PC-9 (cell line): ENCODE data around the gene CCDC33. TPM values are rescaled to one million over a fixed set of nuclear protein-coding genes. Genes with fewer than 3 reads are reported as not detected.

Experiments
- BruUV-seq: library from RNA; stranded (reverse); fragments of 400-500 nt; replicated peaks from 2 replicates; lab custom pipeline; 2021; lab: Mats Ljungman, UMichigan
- CTCF ChIA-PET: fragments of 300-600 bp; sonication (Branson Sonifier 250); formaldehyde crosslinking; loops from one replicate; lab custom pipeline; 2022; ENCODE audit warnings: antibody characterized with exemption; lab: Charles Lee
- POLR2A ChIA-PET: fragments of 300-600 bp; sonication (Branson Sonifier 250); formaldehyde crosslinking; loops from one replicate; lab custom pipeline; 2022; ENCODE audit warnings: antibody characterized with exemption; ENCODE audit not compliant: unreplicated experiment; lab: Charles Lee
- DNase-seq, 2 experiments: peaks; one replicate each; pipeline versions ENCODE4 v3.0.0 to v3.0.0-alpha.2; 2015 to 2022; ENCODE audit warnings: mixed read lengths in 1 of 2
- H2AFZ ChIP-seq: fragments of 200-600 bp; sonication (generic); 2 replicates; pipeline ENCODE4 v1.8.1; 2017; ENCODE audit warnings: antibody characterized with exemption
- H3F3A ChIP-seq: fragments of 200-600 bp; sonication (generic); 2 replicates; pipeline ENCODE4 v1.8.1; 2017; ENCODE audit warnings: antibody characterized with exemption, mild to moderate bottlenecking, low read depth; ENCODE audit not compliant: insufficient read depth
- H3K27ac ChIP-seq: fragments of 200-600 bp; sonication (generic); 2 replicates; pipeline ENCODE4 v1.6.1; 2016; ENCODE audit warnings: mixed run types
- H3K27me3 ChIP-seq: fragments of 200-600 bp; sonication (generic); 2 replicates; pipeline ENCODE4 v1.6.1; 2016; ENCODE audit warnings: low read depth, mixed run types; ENCODE audit not compliant: insufficient read depth
- H3K36me3 ChIP-seq: fragments of 200-600 bp; sonication (generic); 2 replicates; pipeline ENCODE4 v1.6.1; 2016; ENCODE audit warnings: low read depth, mixed run types
- H3K4me1 ChIP-seq: fragments of 200-600 bp; sonication (generic); replicated peaks from 2 replicates; pipeline ENCODE4 v1.6.1; 2016; ENCODE audit warnings: mixed run types; ENCODE audit not compliant: insufficient read depth
- H3K4me2 ChIP-seq: fragments of 200-600 bp; sonication (generic); 2 replicates; pipeline ENCODE4 v1.6.1; 2017; ENCODE audit warnings: mixed run types
- H3K4me3 ChIP-seq: fragments of 200-600 bp; sonication (generic); 2 replicates; pipeline ENCODE4 v1.6.1; 2016; ENCODE audit warnings: mixed run types
- H3K79me2 ChIP-seq: fragments of 200-600 bp; sonication (generic); 2 replicates; pipeline ENCODE4 v1.6.1; 2017; ENCODE audit warnings: low read depth, mixed run types
- H3K9me2 ChIP-seq: fragments of 200-600 bp; sonication (generic); 2 replicates; pipeline ENCODE4 v1.8.1; 2017; ENCODE audit warnings: mild to moderate bottlenecking; ENCODE audit not compliant: insufficient read depth
- H3K9me3 ChIP-seq: fragments of 200-600 bp; sonication (generic); 2 replicates; pipeline ENCODE4 v1.8.1; 2016; ENCODE audit warnings: low read depth; ENCODE audit not compliant: insufficient read depth
- H4K20me1 ChIP-seq: fragments of 200-600 bp; sonication (generic); 2 replicates; pipeline ENCODE4 v1.8.1; 2017; ENCODE audit not compliant: insufficient read depth
- CTCF ChIP-seq: fragments of 200-600 bp; sonication (generic); conservative IDR thresholded peaks from 2 replicates; pipeline ENCODE4 v1.6.1; 2017; ENCODE audit warnings: mixed run types, antibody characterized with exemption, mild to moderate bottlenecking, moderate library complexity
- EZH2 ChIP-seq: fragments of 200-600 bp; sonication (generic); IDR thresholded peaks from 2 replicates; pipeline ENCODE4 v1.8.0; 2017; ENCODE audit warnings: antibody characterized with exemption, low read depth
- intact Hi-C: fragments of 100-400 bp; cut with micrococcal nuclease; formaldehyde crosslinking; loops from one replicate; pipeline ENCODE4 v1.10.0; 2022; ENCODE audit not compliant: unreplicated experiment
- total RNA-seq: library from RNA; stranded (reverse); gene quantifications from 2 replicates; pipeline ENCODE4 v1.2.3, GENCODE V29; 2021

Gene CCDC33
- total RNA-seq, 1 experiment from 2014 or later: 7.5 TPM

GRCh38 chr15:74244822-74245341, 8.8 kb downstream of the CCDC33 start:
- ChIA-PET CTCF (no interaction called here), POLR2A (no interaction called here)
- Histone ChIP-seq H3F3A (peaks cover 18% of the 10 kb centered on the region; the same call in 1 of the 2 replicates), H2AFZ (no peak overlapping the region), H4K20me1 (no peaks in the 10 kb centered on the region), H3K9me3 (no peaks in the 10 kb centered on the region), H3K4me2 (no peak overlapping the region), H3K27me3 (no peaks in the 10 kb centered on the region), H3K4me1 (peaks cover 33% of the 10 kb centered on the region), H3K4me3 (no peak overlapping the region), H3K79me2 (no peaks in the 10 kb centered on the region), H3K36me3 (no peaks in the 10 kb centered on the region), H3K9me2 (no peaks in the 10 kb centered on the region), H3K27ac (no peak overlapping the region)
- BruUV-seq: no TSS peak
- no peak for DNase-seq
- TF ChIP-seq EZH2 (no peak), CTCF (no peak)
- intact Hi-C loops: loop anchor here (5.0 kb wide), 1 partner anchor 57 kb away; no protein-coding TSS in a partner anchor

GRCh38 chr15:74245342-74245931, 9.3 kb downstream of the CCDC33 start:
- Histone ChIP-seq H3K4me1 (peaks cover 28% of the 10 kb centered on the region), H3K9me2 (no peaks in the 10 kb centered on the region), H3K27me3 (no peaks in the 10 kb centered on the region), H3K27ac (no peak overlapping the region), H3K36me3 (no peaks in the 10 kb centered on the region), H3K4me3 (no peak overlapping the region), H3F3A (peaks cover 14% of the 10 kb centered on the region; the same call in 1 of the 2 replicates), H3K79me2 (no peaks in the 10 kb centered on the region), H3K9me3 (no peaks in the 10 kb centered on the region), H2AFZ (no peak overlapping the region), H4K20me1 (no peaks in the 10 kb centered on the region), H3K4me2 (no peak overlapping the region)
- ChIA-PET POLR2A (no interaction called here), CTCF (no interaction called here)
- intact Hi-C loops: no loop called here
- DNase-seq: no peak
- BruUV-seq: no TSS peak
- TF ChIP-seq CTCF (no peak), EZH2 (no peak)

- 0 out of 2 replicates have a peak, but pooled peaks cover 8% of the 10 kb centered on the region for H3K4me1 ChIP-seq
- no peaks in the 10 kb centered on the region for H4K20me1 ChIP-seq
- CTCF ChIA-PET: no interaction called here
- intact Hi-C loops: no loop called here
- H3K36me3 ChIP-seq: no peaks in the 10 kb centered on the region
- H3F3A ChIP-seq: peaks cover 3% of the 10 kb centered on the region; the same call in 1 of the 2 replicates
- H3K9me3 ChIP-seq: no peaks in the 10 kb centered on the region
- no peaks in the 10 kb centered on the region for H3K79me2 ChIP-seq
- no TSS peak for BruUV-seq
- no peaks in the 10 kb centered on the region for H3K9me2 ChIP-seq
- TF ChIP-seq CTCF: no peak
- no peak for TF ChIP-seq EZH2
- H3K27me3 ChIP-seq: no peaks in the 10 kb centered on the region
- POLR2A ChIA-PET: no interaction called here
- no peak overlapping the region for H3K4me3 ChIP-seq
- H3K4me2 ChIP-seq: no peak overlapping the region
- no peak overlapping the region for H3K27ac ChIP-seq
- no peak for DNase-seq
- no peak overlapping the region for H2AFZ ChIP-seq
Measured at GRCh38 chr15:74250266-74250665, 14.1 kb downstream of the CCDC33 start.
